ENCODE results near the gene KPTN.

GRCh38 chr19:47526798-47527197, 42.8 kb upstream of the KPTN start:
- TF ChIP-seq, protein P1, sequence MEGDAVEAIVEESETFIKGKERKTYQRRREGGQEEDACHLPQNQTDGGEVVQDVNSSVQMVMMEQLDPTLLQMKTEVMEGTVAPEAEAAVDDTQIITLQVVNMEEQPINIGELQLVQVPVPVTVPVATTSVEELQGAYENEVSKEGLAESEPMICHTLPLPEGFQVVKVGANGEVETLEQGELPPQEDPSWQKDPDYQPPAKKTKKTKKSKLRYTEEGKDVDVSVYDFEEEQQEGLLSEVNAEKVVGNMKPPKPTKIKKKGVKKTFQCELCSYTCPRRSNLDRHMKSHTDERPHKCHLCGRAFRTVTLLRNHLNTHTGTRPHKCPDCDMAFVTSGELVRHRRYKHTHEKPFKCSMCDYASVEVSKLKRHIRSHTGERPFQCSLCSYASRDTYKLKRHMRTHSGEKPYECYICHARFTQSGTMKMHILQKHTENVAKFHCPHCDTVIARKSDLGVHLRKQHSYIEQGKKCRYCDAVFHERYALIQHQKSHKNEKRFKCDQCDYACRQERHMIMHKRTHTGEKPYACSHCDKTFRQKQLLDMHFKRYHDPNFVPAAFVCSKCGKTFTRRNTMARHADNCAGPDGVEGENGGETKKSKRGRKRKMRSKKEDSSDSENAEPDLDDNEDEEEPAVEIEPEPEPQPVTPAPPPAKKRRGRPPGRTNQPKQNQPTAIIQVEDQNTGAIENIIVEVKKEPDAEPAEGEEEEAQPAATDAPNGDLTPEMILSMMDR (IDR thresholded peaks at IDR 0.05): no peak
- no peak for TF ChIP-seq POLR2A (IDR thresholded peaks at IDR 0.05)
